Measurements from ENCODE around the gene LRCH4.
A peak's percentile ranks its signal among the peaks of the same experiment; 100 is the strongest.
"Not testable (repeated sequence)": the region's sequence is repeated elsewhere in the genome, so short reads cannot be mapped to it uniquely, and the experiment has no call there.

Gene LRCH4

GRCh38 chr7:100544386-100544785, 41.5 kb downstream of the LRCH4 start:
- Histone ChIP-seq H3K4me1 (ENCODE audit: control insufficient read depth, insufficient read depth, low read length) (peaks cover 37% of the 10 kb centered on the region), H3K4me3 (ENCODE audit: low read depth, low read length) (no peak overlapping the region), H3K27me3 (ENCODE audit: control insufficient read depth, insufficient read depth, low read length) (peaks cover 6% of the 10 kb centered on the region)

GRCh38 chr7:100543586-100543985, 42.3 kb downstream of the LRCH4 start:
- Histone ChIP-seq H3K9ac (ENCODE audit: low read depth, low read length) (no peak overlapping the region), H3K4me1 (ENCODE audit: control insufficient read depth, insufficient read depth, low read length) (peaks cover 37% of the 10 kb centered on the region), H3K4me3 (ENCODE audit: low read depth, low read length) (no peak overlapping the region), H3K27me3 (ENCODE audit: control insufficient read depth, insufficient read depth, low read length) (peaks cover 6% of the 10 kb centered on the region), H3K36me3 (ENCODE audit: control insufficient read depth, insufficient read depth, low read length) (no peaks in the 10 kb centered on the region), H3K9me3 (ENCODE audit: control insufficient read depth, insufficient read depth, low read length) (no peaks in the 10 kb centered on the region)

More at GRCh38 chr7:100544386-100544785, 41.5 kb downstream of the LRCH4 start:
- no peaks in the 10 kb centered on the region for H3K9me3 ChIP-seq (ENCODE audit: control insufficient read depth, insufficient read depth, low read length)
- H3K36me3 ChIP-seq (ENCODE audit: control insufficient read depth, insufficient read depth, low read length), result no peaks in the 10 kb centered on the region
- H3K9ac ChIP-seq (ENCODE audit: low read depth, low read length), result no peak overlapping the region

- not testable (repeated sequence) for H3K27me3 ChIP-seq (ENCODE audit: control insufficient read depth, insufficient read depth, low read length); H3K4me3 ChIP-seq (ENCODE audit: low read depth, low read length); H3K36me3 ChIP-seq (ENCODE audit: control insufficient read depth, insufficient read depth, low read length); H3K9ac ChIP-seq (ENCODE audit: low read depth, low read length); H3K9me3 ChIP-seq (ENCODE audit: control insufficient read depth, insufficient read depth, low read length)
- peaks cover 37% of the 10 kb centered on the region for H3K4me1 ChIP-seq (ENCODE audit: control insufficient read depth, insufficient read depth, low read length)
Measured at GRCh38 chr7:100541309-100541708, 44.6 kb downstream of the LRCH4 start.

- Histone ChIP-seq H3K9me3 (ENCODE audit: control insufficient read depth, insufficient read depth, low read length) (no peaks in the 10 kb centered on the region), H3K4me3 (ENCODE audit: low read depth, low read length) (peak overlapping the region; percentile 79), H3K4me1 (ENCODE audit: control insufficient read depth, insufficient read depth, low read length) (peaks cover 30% of the 10 kb centered on the region), H3K27me3 (ENCODE audit: control insufficient read depth, insufficient read depth, low read length) (peaks cover 6% of the 10 kb centered on the region), H3K36me3 (ENCODE audit: control insufficient read depth, insufficient read depth, low read length) (no peaks in the 10 kb centered on the region), H3K9ac (ENCODE audit: low read depth, low read length) (no peak overlapping the region)
Measured at GRCh38 chr7:100540073-100540723, 45.7 kb downstream of the LRCH4 start.

- no peaks in the 10 kb centered on the region for H3K36me3 ChIP-seq (ENCODE audit: control insufficient read depth, insufficient read depth, low read length)
- peak overlapping the region; percentile 79 for H3K4me3 ChIP-seq (ENCODE audit: low read depth, low read length)
- H3K9me3 ChIP-seq (ENCODE audit: control insufficient read depth, insufficient read depth, low read length), result no peaks in the 10 kb centered on the region
- H3K9ac ChIP-seq (ENCODE audit: low read depth, low read length), result no peak overlapping the region
- H3K27me3 ChIP-seq (ENCODE audit: control insufficient read depth, insufficient read depth, low read length), result peaks cover 6% of the 10 kb centered on the region
- H3K4me1 ChIP-seq (ENCODE audit: control insufficient read depth, insufficient read depth, low read length), result peaks cover 25% of the 10 kb centered on the region
Measured at GRCh38 chr7:100539436-100540006, 46.4 kb downstream of the LRCH4 start.

GRCh38 chr7:100538654-100539435, 47.1 kb downstream of the LRCH4 start, which contains the start of gene AGFG2:
Gene AGFG2 (plus strand): TSS chr7:100539203. CDS start chr7:100539347, 144 bp downstream.
- Histone ChIP-seq H3K27me3 (ENCODE audit: control insufficient read depth, insufficient read depth, low read length) (peaks cover 6% of the 10 kb centered on the region), H3K4me3 (ENCODE audit: low read depth, low read length) (peak within 1 kb of the TSS; percentile 93), H3K9me3 (ENCODE audit: control insufficient read depth, insufficient read depth, low read length) (no peaks in the 10 kb centered on the region), H3K4me1 (ENCODE audit: control insufficient read depth, insufficient read depth, low read length) (peaks cover 24% of the 10 kb centered on the region), H3K36me3 (ENCODE audit: control insufficient read depth, insufficient read depth, low read length) (no peaks in the 10 kb centered on the region), H3K9ac (ENCODE audit: low read depth, low read length) (no peak within 1 kb of the TSS)

GRCh38 chr7:100538348-100538653, 47.6 kb downstream of the LRCH4 start:
- peaks cover 6% of the 10 kb centered on the region for H3K27me3 ChIP-seq (ENCODE audit: control insufficient read depth, insufficient read depth, low read length)
- H3K9ac ChIP-seq (ENCODE audit: low read depth, low read length), result no peak overlapping the region
- H3K36me3 ChIP-seq (ENCODE audit: control insufficient read depth, insufficient read depth, low read length), result no peaks in the 10 kb centered on the region
- H3K4me3 ChIP-seq (ENCODE audit: low read depth, low read length), result peak overlapping the region; percentile 93
- peaks cover 19% of the 10 kb centered on the region for H3K4me1 ChIP-seq (ENCODE audit: control insufficient read depth, insufficient read depth, low read length)
- no peaks in the 10 kb centered on the region for H3K9me3 ChIP-seq (ENCODE audit: control insufficient read depth, insufficient read depth, low read length)

GRCh38 chr7:100536695-100537094, 49.2 kb downstream of the LRCH4 start:
- H3K4me1 ChIP-seq (ENCODE audit: control insufficient read depth, insufficient read depth, low read length), result peaks cover 12% of the 10 kb centered on the region
- not testable (repeated sequence) for H3K9me3 ChIP-seq (ENCODE audit: control insufficient read depth, insufficient read depth, low read length); H3K4me3 ChIP-seq (ENCODE audit: low read depth, low read length); H3K36me3 ChIP-seq (ENCODE audit: control insufficient read depth, insufficient read depth, low read length); H3K9ac ChIP-seq (ENCODE audit: low read depth, low read length); H3K27me3 ChIP-seq (ENCODE audit: control insufficient read depth, insufficient read depth, low read length)

GRCh38 chr7:100535982-100536381, 49.9 kb downstream of the LRCH4 start:
- H3K4me1 ChIP-seq (ENCODE audit: control insufficient read depth, insufficient read depth, low read length); H3K27me3 ChIP-seq (ENCODE audit: control insufficient read depth, insufficient read depth, low read length); H3K9me3 ChIP-seq (ENCODE audit: control insufficient read depth, insufficient read depth, low read length); H3K4me3 ChIP-seq (ENCODE audit: low read depth, low read length); H3K36me3 ChIP-seq (ENCODE audit: control insufficient read depth, insufficient read depth, low read length); H3K9ac ChIP-seq (ENCODE audit: low read depth, low read length): not testable (repeated sequence)

GRCh38 chr7:100532165-100533022, 53.5 kb downstream of the LRCH4 start:
- no peaks in the 10 kb centered on the region for H3K36me3 ChIP-seq (ENCODE audit: control insufficient read depth, insufficient read depth, low read length)
- H3K27me3 ChIP-seq (ENCODE audit: control insufficient read depth, insufficient read depth, low read length), result no peaks in the 10 kb centered on the region
- no peaks in the 10 kb centered on the region for H3K4me1 ChIP-seq (ENCODE audit: control insufficient read depth, insufficient read depth, low read length)
- no peaks in the 10 kb centered on the region for H3K9me3 ChIP-seq (ENCODE audit: control insufficient read depth, insufficient read depth, low read length)
- H3K4me3 ChIP-seq (ENCODE audit: low read depth, low read length), result no peak overlapping the region
- H3K9ac ChIP-seq (ENCODE audit: low read depth, low read length), result no peak overlapping the region

GRCh38 chr7:100528108-100528866, 57.6 kb downstream of the LRCH4 start:
- H3K9ac ChIP-seq (ENCODE audit: low read depth, low read length); H3K9me3 ChIP-seq (ENCODE audit: control insufficient read depth, insufficient read depth, low read length); H3K4me3 ChIP-seq (ENCODE audit: low read depth, low read length); H3K4me1 ChIP-seq (ENCODE audit: control insufficient read depth, insufficient read depth, low read length); H3K36me3 ChIP-seq (ENCODE audit: control insufficient read depth, insufficient read depth, low read length); H3K27me3 ChIP-seq (ENCODE audit: control insufficient read depth, insufficient read depth, low read length): not testable (repeated sequence)
